ENCODE measurements around the gene OR2S2.

DNA sequence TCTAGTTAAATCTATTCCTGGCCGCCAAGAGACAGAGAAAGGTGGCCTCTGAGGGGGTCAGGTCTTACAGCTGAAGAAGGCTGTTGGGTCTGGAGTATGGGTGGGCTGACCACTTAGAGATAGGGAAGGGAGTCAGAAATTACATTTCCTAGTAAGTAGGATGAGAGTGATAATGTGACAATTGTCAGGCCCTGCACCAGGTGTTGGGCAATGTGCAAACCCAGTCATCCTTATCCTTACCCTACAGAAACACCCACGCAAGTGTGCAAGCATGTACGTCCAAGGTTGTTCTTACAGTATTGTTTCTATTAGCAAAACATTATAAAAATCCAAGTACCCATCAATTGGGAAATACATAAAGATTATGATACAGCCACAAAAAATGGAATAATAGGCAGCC, 39.2 kb downstream of the OR2S2 start:
- no peak for TF ChIP-seq CTCF (IDR thresholded peaks at IDR 0.05; ENCODE audit: low read depth, low read length)
- no peak for TF ChIP-seq EZH2phosphoT487 (IDR thresholded peaks at IDR 0.05; ENCODE audit: low read depth)
